ENCODE measurements around the gene OR51E2.

The OR51E2 gene

GRCh38 chr11:4713241-4713640 is 15.6 kb upstream of the OR51E2 start:
- no peak for TF ChIP-seq FOXP2 (optimal IDR thresholded peaks at IDR 0.05; ENCODE audit: borderline replicate concordance, extremely low read depth, extremely low read length, insufficient read depth)
- no peak for TF ChIP-seq SIN3A (IDR thresholded peaks at IDR 0.05; ENCODE audit: borderline replicate concordance, insufficient read depth, low read length)
- TF ChIP-seq, protein P1, sequence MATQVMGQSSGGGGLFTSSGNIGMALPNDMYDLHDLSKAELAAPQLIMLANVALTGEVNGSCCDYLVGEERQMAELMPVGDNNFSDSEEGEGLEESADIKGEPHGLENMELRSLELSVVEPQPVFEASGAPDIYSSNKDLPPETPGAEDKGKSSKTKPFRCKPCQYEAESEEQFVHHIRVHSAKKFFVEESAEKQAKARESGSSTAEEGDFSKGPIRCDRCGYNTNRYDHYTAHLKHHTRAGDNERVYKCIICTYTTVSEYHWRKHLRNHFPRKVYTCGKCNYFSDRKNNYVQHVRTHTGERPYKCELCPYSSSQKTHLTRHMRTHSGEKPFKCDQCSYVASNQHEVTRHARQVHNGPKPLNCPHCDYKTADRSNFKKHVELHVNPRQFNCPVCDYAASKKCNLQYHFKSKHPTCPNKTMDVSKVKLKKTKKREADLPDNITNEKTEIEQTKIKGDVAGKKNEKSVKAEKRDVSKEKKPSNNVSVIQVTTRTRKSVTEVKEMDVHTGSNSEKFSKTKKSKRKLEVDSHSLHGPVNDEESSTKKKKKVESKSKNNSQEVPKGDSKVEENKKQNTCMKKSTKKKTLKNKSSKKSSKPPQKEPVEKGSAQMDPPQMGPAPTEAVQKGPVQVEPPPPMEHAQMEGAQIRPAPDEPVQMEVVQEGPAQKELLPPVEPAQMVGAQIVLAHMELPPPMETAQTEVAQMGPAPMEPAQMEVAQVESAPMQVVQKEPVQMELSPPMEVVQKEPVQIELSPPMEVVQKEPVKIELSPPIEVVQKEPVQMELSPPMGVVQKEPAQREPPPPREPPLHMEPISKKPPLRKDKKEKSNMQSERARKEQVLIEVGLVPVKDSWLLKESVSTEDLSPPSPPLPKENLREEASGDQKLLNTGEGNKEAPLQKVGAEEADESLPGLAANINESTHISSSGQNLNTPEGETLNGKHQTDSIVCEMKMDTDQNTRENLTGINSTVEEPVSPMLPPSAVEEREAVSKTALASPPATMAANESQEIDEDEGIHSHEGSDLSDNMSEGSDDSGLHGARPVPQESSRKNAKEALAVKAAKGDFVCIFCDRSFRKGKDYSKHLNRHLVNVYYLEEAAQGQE (IDR thresholded peaks at IDR 0.05; ENCODE audit: insufficient read depth in 1 of 2, low read depth in 2 of 2, low read length in 2 of 2), result no peak
- no peak for TF ChIP-seq POLR2AphosphoS5 (IDR thresholded peaks at IDR 0.05; ENCODE audit: low read depth, low read length)
- TF ChIP-seq TAF1 (IDR thresholded peaks at IDR 0.05; ENCODE audit: borderline replicate concordance, insufficient read depth, low read length), result no peak

- TF ChIP-seq SIN3A (IDR thresholded peaks at IDR 0.05; ENCODE audit: borderline replicate concordance, insufficient read depth, low read length) (no peak), TAF1 (IDR thresholded peaks at IDR 0.05; ENCODE audit: borderline replicate concordance, insufficient read depth, low read length) (no peak), FOXP2 (optimal IDR thresholded peaks at IDR 0.05; ENCODE audit: borderline replicate concordance, extremely low read depth, extremely low read length, insufficient read depth) (no peak), POLR2AphosphoS5 (IDR thresholded peaks at IDR 0.05; ENCODE audit: low read depth, low read length) (no peak)
- TF ChIP-seq, protein P1 (IDR thresholded peaks at IDR 0.05; ENCODE audit: insufficient read depth in 1 of 2, low read depth in 2 of 2, low read length in 2 of 2), result no peak
These were observed 7.2 kb upstream of the OR51E2 start for GRCh38 chr11:4704790-4705334.

- TF ChIP-seq FOXP2 (optimal IDR thresholded peaks at IDR 0.05; ENCODE audit: borderline replicate concordance, extremely low read depth, extremely low read length, insufficient read depth) (no peak), TAF1 (IDR thresholded peaks at IDR 0.05; ENCODE audit: borderline replicate concordance, insufficient read depth, low read length) (no peak), SIN3A (IDR thresholded peaks at IDR 0.05; ENCODE audit: borderline replicate concordance, insufficient read depth, low read length) (no peak), POLR2AphosphoS5 (IDR thresholded peaks at IDR 0.05; ENCODE audit: low read depth, low read length) (no peak)
- TF ChIP-seq, protein P1 (IDR thresholded peaks at IDR 0.05; ENCODE audit: insufficient read depth in 1 of 2, low read depth in 2 of 2, low read length in 2 of 2), result no peak
These were observed 6.6 kb upstream of the OR51E2 start, which contains the start of gene MMP26 for GRCh38 chr11:4704054-4704789. Gene MMP26, plus strand, starts transcription at chr11:4704784.

GRCh38 chr11:4700436-4700820 is 2.8 kb upstream of the OR51E2 start:
- no peak for TF ChIP-seq SIN3A (IDR thresholded peaks at IDR 0.05; ENCODE audit: borderline replicate concordance, insufficient read depth, low read length)
- no peak for TF ChIP-seq FOXP2 (optimal IDR thresholded peaks at IDR 0.05; ENCODE audit: borderline replicate concordance, extremely low read depth, extremely low read length, insufficient read depth)
- no peak for TF ChIP-seq POLR2AphosphoS5 (IDR thresholded peaks at IDR 0.05; ENCODE audit: low read depth, low read length)

GRCh38 chr11:4699697-4700435 is 2.2 kb upstream of the OR51E2 start:
- TF ChIP-seq FOXP2 (optimal IDR thresholded peaks at IDR 0.05; ENCODE audit: borderline replicate concordance, extremely low read depth, extremely low read length, insufficient read depth), result no peak
- TF ChIP-seq SIN3A (IDR thresholded peaks at IDR 0.05; ENCODE audit: borderline replicate concordance, insufficient read depth, low read length), result no peak
- no peak for TF ChIP-seq TAF1 (IDR thresholded peaks at IDR 0.05; ENCODE audit: borderline replicate concordance, insufficient read depth, low read length)
- TF ChIP-seq, protein P1 (IDR thresholded peaks at IDR 0.05; ENCODE audit: insufficient read depth in 1 of 2, low read depth in 2 of 2, low read length in 2 of 2), result no peak
- no peak for TF ChIP-seq POLR2AphosphoS5 (IDR thresholded peaks at IDR 0.05; ENCODE audit: low read depth, low read length)
